Measurements from ENCODE around the gene MX2. TPM values are rescaled to one million over a fixed set of nuclear protein-coding genes. Genes with fewer than 3 reads are reported as not detected.

Gene MX2
- total RNA-seq, 1 experiment from 2014 or later, result 56.7 TPM

DNA sequence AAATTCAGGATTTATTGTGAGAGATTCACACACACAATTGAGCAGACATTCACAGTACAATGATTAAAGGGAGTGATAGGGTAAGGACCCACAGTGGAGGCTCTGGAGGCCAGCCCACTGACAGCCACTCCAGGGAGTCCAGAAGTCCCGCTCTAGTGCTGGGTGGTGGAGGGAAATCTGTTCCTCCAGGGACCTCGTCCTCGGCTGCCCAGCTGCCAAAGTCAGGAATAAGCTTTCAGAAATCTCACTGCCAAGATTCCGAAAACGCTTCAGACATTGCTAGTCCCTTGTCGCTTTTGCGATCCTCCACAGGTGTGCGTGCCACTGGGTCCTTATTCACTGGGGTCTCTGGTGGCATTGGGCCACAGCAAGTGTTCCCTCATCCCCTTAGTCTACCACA, 66.5 kb downstream of the MX2 start:
- Histone ChIP-seq H3K36me3 (ENCODE audit: control insufficient read depth, insufficient read depth, low read length) (no peaks in the 10 kb centered on the region), H3K4me1 (ENCODE audit: control insufficient read depth, insufficient read depth, low read length) (no peaks in the 10 kb centered on the region), H3K27me3 (ENCODE audit: control insufficient read depth, insufficient read depth, low read length) (no peaks in the 10 kb centered on the region), H3K9me3 (ENCODE audit: control insufficient read depth, insufficient read depth, low read depth, low read length) (no peaks in the 10 kb centered on the region), H3K27ac (ENCODE audit: low read length) (no peak overlapping the region), H3K4me3 (ENCODE audit: low read depth in 2 of 2, low read length in 2 of 2) (no peak overlapping the region)
- CTCF ChIA-PET, result no interaction called here
- POLR2A ChIA-PET, result no interaction called here
- intact Hi-C loops (cut with micrococcal nuclease; ENCODE audit: unreplicated experiment) (no loop called here), in situ Hi-C loops (cut with HindIII; ENCODE audit: low pct_unique_long_range_greater_than_20kb, low sequenced_read_pairs) (no loop called here)
- no TSS peak for BruUV-seq (replicated peaks)
- DNase-seq (ENCODE audit: low read depth, low spot score) (no peak), ATAC-seq (no peak)
- TF ChIP-seq, protein P1, sequence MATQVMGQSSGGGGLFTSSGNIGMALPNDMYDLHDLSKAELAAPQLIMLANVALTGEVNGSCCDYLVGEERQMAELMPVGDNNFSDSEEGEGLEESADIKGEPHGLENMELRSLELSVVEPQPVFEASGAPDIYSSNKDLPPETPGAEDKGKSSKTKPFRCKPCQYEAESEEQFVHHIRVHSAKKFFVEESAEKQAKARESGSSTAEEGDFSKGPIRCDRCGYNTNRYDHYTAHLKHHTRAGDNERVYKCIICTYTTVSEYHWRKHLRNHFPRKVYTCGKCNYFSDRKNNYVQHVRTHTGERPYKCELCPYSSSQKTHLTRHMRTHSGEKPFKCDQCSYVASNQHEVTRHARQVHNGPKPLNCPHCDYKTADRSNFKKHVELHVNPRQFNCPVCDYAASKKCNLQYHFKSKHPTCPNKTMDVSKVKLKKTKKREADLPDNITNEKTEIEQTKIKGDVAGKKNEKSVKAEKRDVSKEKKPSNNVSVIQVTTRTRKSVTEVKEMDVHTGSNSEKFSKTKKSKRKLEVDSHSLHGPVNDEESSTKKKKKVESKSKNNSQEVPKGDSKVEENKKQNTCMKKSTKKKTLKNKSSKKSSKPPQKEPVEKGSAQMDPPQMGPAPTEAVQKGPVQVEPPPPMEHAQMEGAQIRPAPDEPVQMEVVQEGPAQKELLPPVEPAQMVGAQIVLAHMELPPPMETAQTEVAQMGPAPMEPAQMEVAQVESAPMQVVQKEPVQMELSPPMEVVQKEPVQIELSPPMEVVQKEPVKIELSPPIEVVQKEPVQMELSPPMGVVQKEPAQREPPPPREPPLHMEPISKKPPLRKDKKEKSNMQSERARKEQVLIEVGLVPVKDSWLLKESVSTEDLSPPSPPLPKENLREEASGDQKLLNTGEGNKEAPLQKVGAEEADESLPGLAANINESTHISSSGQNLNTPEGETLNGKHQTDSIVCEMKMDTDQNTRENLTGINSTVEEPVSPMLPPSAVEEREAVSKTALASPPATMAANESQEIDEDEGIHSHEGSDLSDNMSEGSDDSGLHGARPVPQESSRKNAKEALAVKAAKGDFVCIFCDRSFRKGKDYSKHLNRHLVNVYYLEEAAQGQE (IDR thresholded peaks at IDR 0.05; ENCODE audit: insufficient read depth in 1 of 2, low read depth in 2 of 2, low read length in 1 of 2), result no peak
- no peak for TF ChIP-seq TCF7L2 (IDR thresholded peaks at IDR 0.05; ENCODE audit: low read depth, low read length)
- no peak for TF ChIP-seq POLR2AphosphoS5 (IDR thresholded peaks at IDR 0.05; ENCODE audit: low read depth, low read length)
- TF ChIP-seq, protein P2, sequence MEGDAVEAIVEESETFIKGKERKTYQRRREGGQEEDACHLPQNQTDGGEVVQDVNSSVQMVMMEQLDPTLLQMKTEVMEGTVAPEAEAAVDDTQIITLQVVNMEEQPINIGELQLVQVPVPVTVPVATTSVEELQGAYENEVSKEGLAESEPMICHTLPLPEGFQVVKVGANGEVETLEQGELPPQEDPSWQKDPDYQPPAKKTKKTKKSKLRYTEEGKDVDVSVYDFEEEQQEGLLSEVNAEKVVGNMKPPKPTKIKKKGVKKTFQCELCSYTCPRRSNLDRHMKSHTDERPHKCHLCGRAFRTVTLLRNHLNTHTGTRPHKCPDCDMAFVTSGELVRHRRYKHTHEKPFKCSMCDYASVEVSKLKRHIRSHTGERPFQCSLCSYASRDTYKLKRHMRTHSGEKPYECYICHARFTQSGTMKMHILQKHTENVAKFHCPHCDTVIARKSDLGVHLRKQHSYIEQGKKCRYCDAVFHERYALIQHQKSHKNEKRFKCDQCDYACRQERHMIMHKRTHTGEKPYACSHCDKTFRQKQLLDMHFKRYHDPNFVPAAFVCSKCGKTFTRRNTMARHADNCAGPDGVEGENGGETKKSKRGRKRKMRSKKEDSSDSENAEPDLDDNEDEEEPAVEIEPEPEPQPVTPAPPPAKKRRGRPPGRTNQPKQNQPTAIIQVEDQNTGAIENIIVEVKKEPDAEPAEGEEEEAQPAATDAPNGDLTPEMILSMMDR (IDR thresholded peaks at IDR 0.05), result no peak
- no peak for TF ChIP-seq SIN3A (IDR thresholded peaks at IDR 0.05; ENCODE audit: borderline replicate concordance, insufficient read depth, low read depth, low read length)

DNA sequence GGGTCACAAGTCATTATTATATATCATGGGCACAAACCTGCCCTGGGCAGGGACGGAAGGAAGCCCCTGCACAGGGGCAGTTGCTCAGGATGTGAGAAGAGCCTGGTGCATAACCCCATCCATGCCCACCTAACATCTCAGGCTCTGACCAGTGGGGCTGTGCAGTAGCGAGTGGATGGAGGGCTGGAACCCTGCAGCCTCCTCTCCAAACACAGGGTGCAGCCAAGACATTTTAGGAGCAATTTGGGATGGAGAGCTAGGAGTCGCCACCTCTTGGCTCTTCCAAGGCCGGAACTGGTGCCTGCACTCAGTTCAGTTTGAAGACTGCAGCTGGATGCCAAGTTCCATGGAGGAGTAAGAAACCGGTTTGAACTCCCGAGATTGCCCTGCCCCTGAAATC, 67.0 kb downstream of the MX2 start:
- no peak for DNase-seq (ENCODE audit: low read depth, low spot score)
- in situ Hi-C loops (cut with HindIII; ENCODE audit: low pct_unique_long_range_greater_than_20kb, low sequenced_read_pairs), result no loop called here
- POLR2A ChIA-PET, result no interaction called here
- Histone ChIP-seq H3K4me3 (ENCODE audit: low read depth in 2 of 2, low read length in 2 of 2) (no peak overlapping the region), H3K9me3 (ENCODE audit: control insufficient read depth, insufficient read depth, low read depth, low read length) (no peaks in the 10 kb centered on the region), H3K4me1 (ENCODE audit: control insufficient read depth, insufficient read depth, low read length) (no peaks in the 10 kb centered on the region), H3K36me3 (ENCODE audit: control insufficient read depth, insufficient read depth, low read length) (no peaks in the 10 kb centered on the region), H3K27me3 (ENCODE audit: control insufficient read depth, insufficient read depth, low read length) (no peaks in the 10 kb centered on the region), H3K27ac (ENCODE audit: low read length) (no peak overlapping the region)
- TF ChIP-seq POLR2AphosphoS5 (IDR thresholded peaks at IDR 0.05; ENCODE audit: low read depth, low read length) (no peak), SIN3A (IDR thresholded peaks at IDR 0.05; ENCODE audit: borderline replicate concordance, insufficient read depth, low read depth, low read length) (no peak), TCF7L2 (IDR thresholded peaks at IDR 0.05; ENCODE audit: low read depth, low read length) (no peak)
- TF ChIP-seq, protein P1 (IDR thresholded peaks at IDR 0.05; ENCODE audit: insufficient read depth in 1 of 2, low read depth in 2 of 2, low read length in 1 of 2), result no peak
- TF ChIP-seq, protein P2 (IDR thresholded peaks at IDR 0.05), result no peak
- ATAC-seq, result no peak
- intact Hi-C loops (cut with micrococcal nuclease; ENCODE audit: unreplicated experiment), result no loop called here
- CTCF ChIA-PET, result no interaction called here
- no TSS peak for BruUV-seq (replicated peaks)
